ENCODE results near the gene KLHL21. TPM values are rescaled to one million over a fixed set of nuclear protein-coding genes. Genes with fewer than 3 reads are reported as not detected.

Gene KLHL21
- total and polyA plus RNA-seq, 10 of the 15 experiments (the other 5 are each of a cell fraction or from before 2014, with no cell fraction given) = 0.76 to 12.2 (median 5.2) TPM

DNA sequence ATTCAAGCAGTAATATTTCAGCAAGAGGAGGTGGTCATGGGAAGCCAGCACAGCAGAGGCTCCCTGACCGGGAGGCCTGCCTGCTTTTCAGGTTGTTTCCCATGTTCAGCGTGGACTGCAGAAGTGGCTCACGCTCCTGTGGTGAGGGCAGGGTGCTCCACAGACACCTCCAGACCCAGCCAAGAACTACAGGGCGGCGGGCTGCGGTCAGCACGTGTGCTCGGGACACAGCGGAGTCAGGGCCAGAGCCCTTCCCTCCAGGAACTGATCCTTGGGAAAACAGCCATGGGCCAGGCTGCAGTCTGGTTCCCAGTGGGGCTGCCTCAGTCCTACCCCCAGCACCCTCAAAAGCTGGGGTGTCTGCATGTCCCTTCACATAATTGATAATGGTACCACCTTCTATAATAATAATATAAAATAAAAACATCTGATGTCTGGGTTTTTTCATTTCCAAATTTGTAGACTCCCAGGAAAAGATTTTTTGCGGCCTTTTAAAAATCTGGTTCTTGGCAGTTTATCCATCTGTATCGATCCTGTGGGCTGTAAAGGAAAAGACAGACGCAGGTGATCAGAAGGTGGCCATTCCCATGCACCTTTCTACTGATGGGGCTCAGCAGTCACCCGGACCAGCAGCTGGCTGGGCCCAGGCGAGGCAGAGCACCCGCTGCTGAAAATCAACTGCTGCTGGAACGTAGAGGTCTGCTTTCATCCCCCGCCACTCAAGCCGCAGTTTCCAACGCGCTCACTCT lies 32.7 kb upstream of the KLHL21 start:
- Histone ChIP-seq H3K9me3 (replicated peaks; ENCODE audit: control insufficient read depth, insufficient read depth, low read length) (no peaks in the 10 kb centered on the region), H4K20me1 (ENCODE audit: control insufficient read depth, insufficient read depth) (no peaks in the 10 kb centered on the region), H3K4me1 (ENCODE audit: control insufficient read depth, insufficient read depth, low read length) (no peaks in the 10 kb centered on the region), H2AFZ (ENCODE audit: control insufficient read depth, low read depth, low read length) (no peak overlapping the region), H3K4me2 (ENCODE audit: control insufficient read depth, insufficient read depth) (no peak overlapping the region), H3K9ac (ENCODE audit: control insufficient read depth, insufficient read depth, low read length) (no peak overlapping the region), H3K27ac (ENCODE audit: control insufficient read depth, insufficient read depth) (no peak overlapping the region), H3K4me3 (no peak overlapping the region), H3K79me2 (ENCODE audit: control insufficient read depth, insufficient read depth, low read length) (no peaks in the 10 kb centered on the region), H3K36me3 (ENCODE audit: control insufficient read depth in 2 of 2, insufficient read depth in 2 of 2, low read length in 1 of 2) (peaks cover 16 to 29% of the 10 kb centered on the region in 2 experiments; a peak in 3 of 4 replicates), H3K27me3 (replicated peaks in 1 of 2; ENCODE audit: control insufficient read depth in 2 of 2, insufficient read depth in 2 of 2, low read length in 1 of 2) (no peaks in the 10 kb centered on the region)
- BruUV-seq (replicated peaks) = no TSS peak
- POLR2A ChIA-PET = no interaction called here
- RAD21 ChIA-PET (ENCODE audit: unreplicated experiment) = no interaction called here
- 91% methylated on average over 20 of the region's 20 CpGs for WGBS (ENCODE audit: insufficient coverage, insufficient replicate concordance, low lambda C conversion rate, missing lambda C conversion rate)
- DNase-seq (ENCODE audit: low read depth, low spot score) (no peak), ATAC-seq (no peak), FAIRE-seq (no peak)
- CTCF ChIA-PET = interaction anchor here (0.8 to 2.1 kb wide), 2 partner anchors 11 to 82 kb away, joined by 3 to 8 read pairs; no protein-coding TSS in a partner anchor
- in situ Hi-C loops (cut with MboI) = loop anchor here (5.0 kb wide), 1 partner anchor 143 kb away; the partner anchor contains the start of gene PLEKHG5
- TF ChIP-seq, protein P1, sequence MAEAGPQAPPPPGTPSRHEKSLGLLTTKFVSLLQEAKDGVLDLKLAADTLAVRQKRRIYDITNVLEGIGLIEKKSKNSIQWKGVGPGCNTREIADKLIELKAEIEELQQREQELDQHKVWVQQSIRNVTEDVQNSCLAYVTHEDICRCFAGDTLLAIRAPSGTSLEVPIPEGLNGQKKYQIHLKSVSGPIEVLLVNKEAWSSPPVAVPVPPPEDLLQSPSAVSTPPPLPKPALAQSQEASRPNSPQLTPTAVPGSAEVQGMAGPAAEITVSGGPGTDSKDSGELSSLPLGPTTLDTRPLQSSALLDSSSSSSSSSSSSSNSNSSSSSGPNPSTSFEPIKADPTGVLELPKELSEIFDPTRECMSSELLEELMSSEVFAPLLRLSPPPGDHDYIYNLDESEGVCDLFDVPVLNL (IDR thresholded peaks at IDR 0.05; ENCODE audit: low read depth, low read length) = no peak
- TF ChIP-seq MEF2A (IDR thresholded peaks at IDR 0.05; ENCODE audit: insufficient read depth, low read depth, low read length) = no peak
- TF ChIP-seq, protein P2, sequence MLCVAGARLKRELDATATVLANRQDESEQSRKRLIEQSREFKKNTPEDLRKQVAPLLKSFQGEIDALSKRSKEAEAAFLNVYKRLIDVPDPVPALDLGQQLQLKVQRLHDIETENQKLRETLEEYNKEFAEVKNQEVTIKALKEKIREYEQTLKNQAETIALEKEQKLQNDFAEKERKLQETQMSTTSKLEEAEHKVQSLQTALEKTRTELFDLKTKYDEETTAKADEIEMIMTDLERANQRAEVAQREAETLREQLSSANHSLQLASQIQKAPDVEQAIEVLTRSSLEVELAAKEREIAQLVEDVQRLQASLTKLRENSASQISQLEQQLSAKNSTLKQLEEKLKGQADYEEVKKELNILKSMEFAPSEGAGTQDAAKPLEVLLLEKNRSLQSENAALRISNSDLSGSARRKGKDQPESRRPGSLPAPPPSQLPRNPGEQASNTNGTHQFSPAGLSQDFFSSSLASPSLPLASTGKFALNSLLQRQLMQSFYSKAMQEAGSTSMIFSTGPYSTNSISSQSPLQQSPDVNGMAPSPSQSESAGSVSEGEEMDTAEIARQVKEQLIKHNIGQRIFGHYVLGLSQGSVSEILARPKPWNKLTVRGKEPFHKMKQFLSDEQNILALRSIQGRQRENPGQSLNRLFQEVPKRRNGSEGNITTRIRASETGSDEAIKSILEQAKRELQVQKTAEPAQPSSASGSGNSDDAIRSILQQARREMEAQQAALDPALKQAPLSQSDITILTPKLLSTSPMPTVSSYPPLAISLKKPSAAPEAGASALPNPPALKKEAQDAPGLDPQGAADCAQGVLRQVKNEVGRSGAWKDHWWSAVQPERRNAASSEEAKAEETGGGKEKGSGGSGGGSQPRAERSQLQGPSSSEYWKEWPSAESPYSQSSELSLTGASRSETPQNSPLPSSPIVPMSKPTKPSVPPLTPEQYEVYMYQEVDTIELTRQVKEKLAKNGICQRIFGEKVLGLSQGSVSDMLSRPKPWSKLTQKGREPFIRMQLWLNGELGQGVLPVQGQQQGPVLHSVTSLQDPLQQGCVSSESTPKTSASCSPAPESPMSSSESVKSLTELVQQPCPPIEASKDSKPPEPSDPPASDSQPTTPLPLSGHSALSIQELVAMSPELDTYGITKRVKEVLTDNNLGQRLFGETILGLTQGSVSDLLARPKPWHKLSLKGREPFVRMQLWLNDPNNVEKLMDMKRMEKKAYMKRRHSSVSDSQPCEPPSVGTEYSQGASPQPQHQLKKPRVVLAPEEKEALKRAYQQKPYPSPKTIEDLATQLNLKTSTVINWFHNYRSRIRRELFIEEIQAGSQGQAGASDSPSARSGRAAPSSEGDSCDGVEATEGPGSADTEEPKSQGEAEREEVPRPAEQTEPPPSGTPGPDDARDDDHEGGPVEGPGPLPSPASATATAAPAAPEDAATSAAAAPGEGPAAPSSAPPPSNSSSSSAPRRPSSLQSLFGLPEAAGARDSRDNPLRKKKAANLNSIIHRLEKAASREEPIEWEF (IDR thresholded peaks at IDR 0.05; ENCODE audit: insufficient replicate concordance, low read depth, low read length) = no peak
- TF ChIP-seq STAT3 (IDR thresholded peaks at IDR 0.05; ENCODE audit: low read depth, low read length) = no peak
- TF ChIP-seq POU2F2 (IDR thresholded peaks at IDR 0.05; ENCODE audit: borderline replicate concordance, low read depth, low read length) = no peak
- TF ChIP-seq, protein P3, sequence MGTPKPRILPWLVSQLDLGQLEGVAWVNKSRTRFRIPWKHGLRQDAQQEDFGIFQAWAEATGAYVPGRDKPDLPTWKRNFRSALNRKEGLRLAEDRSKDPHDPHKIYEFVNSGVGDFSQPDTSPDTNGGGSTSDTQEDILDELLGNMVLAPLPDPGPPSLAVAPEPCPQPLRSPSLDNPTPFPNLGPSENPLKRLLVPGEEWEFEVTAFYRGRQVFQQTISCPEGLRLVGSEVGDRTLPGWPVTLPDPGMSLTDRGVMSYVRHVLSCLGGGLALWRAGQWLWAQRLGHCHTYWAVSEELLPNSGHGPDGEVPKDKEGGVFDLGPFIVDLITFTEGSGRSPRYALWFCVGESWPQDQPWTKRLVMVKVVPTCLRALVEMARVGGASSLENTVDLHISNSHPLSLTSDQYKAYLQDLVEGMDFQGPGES (IDR thresholded peaks at IDR 0.05) = no peak
- no peak for TF ChIP-seq MTA3 (IDR thresholded peaks at IDR 0.05; ENCODE audit: borderline replicate concordance, low read length)
- TF ChIP-seq, protein P4, sequence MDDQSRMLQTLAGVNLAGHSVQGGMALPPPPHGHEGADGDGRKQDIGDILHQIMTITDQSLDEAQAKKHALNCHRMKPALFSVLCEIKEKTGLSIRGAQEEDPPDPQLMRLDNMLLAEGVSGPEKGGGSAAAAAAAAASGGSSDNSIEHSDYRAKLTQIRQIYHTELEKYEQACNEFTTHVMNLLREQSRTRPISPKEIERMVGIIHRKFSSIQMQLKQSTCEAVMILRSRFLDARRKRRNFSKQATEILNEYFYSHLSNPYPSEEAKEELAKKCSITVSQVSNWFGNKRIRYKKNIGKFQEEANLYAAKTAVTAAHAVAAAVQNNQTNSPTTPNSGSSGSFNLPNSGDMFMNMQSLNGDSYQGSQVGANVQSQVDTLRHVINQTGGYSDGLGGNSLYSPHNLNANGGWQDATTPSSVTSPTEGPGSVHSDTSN (IDR thresholded peaks at IDR 0.05; ENCODE audit: insufficient replicate concordance, low read depth, low read length) = no peak
- no peak for TF ChIP-seq NRF1 (conservative IDR thresholded peaks at IDR 0.05; ENCODE audit: low read depth, low read length)
- TF ChIP-seq SUPT20H (IDR thresholded peaks at IDR 0.05; ENCODE audit: borderline replicate concordance, control insufficient read depth, low read depth, low read length) = no peak
- TF ChIP-seq, protein P5, sequence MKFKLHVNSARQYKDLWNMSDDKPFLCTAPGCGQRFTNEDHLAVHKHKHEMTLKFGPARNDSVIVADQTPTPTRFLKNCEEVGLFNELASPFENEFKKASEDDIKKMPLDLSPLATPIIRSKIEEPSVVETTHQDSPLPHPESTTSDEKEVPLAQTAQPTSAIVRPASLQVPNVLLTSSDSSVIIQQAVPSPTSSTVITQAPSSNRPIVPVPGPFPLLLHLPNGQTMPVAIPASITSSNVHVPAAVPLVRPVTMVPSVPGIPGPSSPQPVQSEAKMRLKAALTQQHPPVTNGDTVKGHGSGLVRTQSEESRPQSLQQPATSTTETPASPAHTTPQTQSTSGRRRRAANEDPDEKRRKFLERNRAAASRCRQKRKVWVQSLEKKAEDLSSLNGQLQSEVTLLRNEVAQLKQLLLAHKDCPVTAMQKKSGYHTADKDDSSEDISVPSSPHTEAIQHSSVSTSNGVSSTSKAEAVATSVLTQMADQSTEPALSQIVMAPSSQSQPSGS (IDR thresholded peaks at IDR 0.05; ENCODE audit: low read length) = no peak
- intact Hi-C loops (cut with micrococcal nuclease; ENCODE audit: unreplicated experiment) = no loop called here
- SMC1A ChIA-PET (ENCODE audit: uncharacterized antibody, unreplicated experiment) = no interaction called here

All from GM12878 (cell line).